NCI-H345 treated with DMSO at 0.1 percent for 48 hours (cell line): ENCODE measurements around the gene TIAM2.
"Not testable (repeated sequence)": the region's sequence is repeated elsewhere in the genome, so short reads cannot be mapped to it uniquely, and the experiment has no call there.

ENCODE experiments used
- DNase-seq: peaks from one replicate; lab custom pipeline; 2025; ENCODE audit not compliant: unreplicated experiment; lab: John Stamatoyannopoulos, UW

The TIAM2 gene

GRCh38 chr6:155091756-155092155, 96.6 kb downstream of the TIAM2 start:
- DNase-seq: no peak

- DNase-seq: no peak
Measured at GRCh38 chr6:155093430-155093829, 98.3 kb downstream of the TIAM2 start.

- DNase-seq: no peak
Measured at GRCh38 chr6:155100087-155100486, 105.0 kb downstream of the TIAM2 start.

- no peak for DNase-seq
Measured at GRCh38 chr6:155100591-155100990, 105.5 kb downstream of the TIAM2 start.

GRCh38 chr6:155103083-155103645, 108.0 kb downstream of the TIAM2 start:
- not testable (repeated sequence) for DNase-seq

GRCh38 chr6:155103816-155104366, 108.8 kb downstream of the TIAM2 start:
- DNase-seq: no peak

GRCh38 chr6:155106456-155107115, 111.5 kb downstream of the TIAM2 start:
- DNase-seq: no peak

GRCh38 chr6:155107432-155108069, 112.4 kb downstream of the TIAM2 start:
- no peak for DNase-seq

GRCh38 chr6:155108070-155108820, 113.1 kb downstream of the TIAM2 start:
- DNase-seq: no peak

GRCh38 chr6:155110721-155111120, 115.6 kb downstream of the TIAM2 start:
- no peak for DNase-seq

GRCh38 chr6:155112757-155113156, 117.6 kb downstream of the TIAM2 start:
- no peak for DNase-seq

GRCh38 chr6:155115893-155116570, 120.9 kb downstream of the TIAM2 start:
- no peak for DNase-seq

GRCh38 chr6:155116571-155116910, 121.4 kb downstream of the TIAM2 start:
- no peak for DNase-seq

- no peak for DNase-seq
Measured at GRCh38 chr6:155117256-155117655, 122.1 kb downstream of the TIAM2 start.

- DNase-seq: no peak
Measured at GRCh38 chr6:155117785-155118184, 122.7 kb downstream of the TIAM2 start.

- not testable (repeated sequence) for DNase-seq
Measured at GRCh38 chr6:155119201-155119600, 124.1 kb downstream of the TIAM2 start.

GRCh38 chr6:155120034-155120433, 124.9 kb downstream of the TIAM2 start:
- no peak for DNase-seq

GRCh38 chr6:155121294-155121693, 126.2 kb downstream of the TIAM2 start:
- DNase-seq: no peak

GRCh38 chr6:155121699-155122098, 126.6 kb downstream of the TIAM2 start:
- DNase-seq: no peak

GRCh38 chr6:155122199-155122950, 127.3 kb downstream of the TIAM2 start:
- DNase-seq: no peak
